HepG2 (cell line): ENCODE data around the gene SMIM22. TPM values are rescaled to one million over a fixed set of nuclear protein-coding genes. Genes with fewer than 3 reads are reported as not detected.

Experiments used
- BORCS8-MEF2B ChIP-seq: sonication (generic); formaldehyde crosslinking; IDR thresholded peaks from 2 replicates; pipeline ENCODE4 v1.8.0; 2022; ENCODE audit warnings: mild to moderate bottlenecking, missing genetic modification reagents
- CENPT ChIP-seq: sonication (generic); formaldehyde crosslinking; IDR thresholded peaks from 2 replicates; pipeline ENCODE4 v1.8.0; 2022; ENCODE audit warnings: low read depth, mild to moderate bottlenecking, moderate library complexity, missing genetic modification reagents
- DMAP1 ChIP-seq: IDR thresholded peaks from 2 replicates; pipeline ENCODE4 v1.6.1; 2016
- FOXA3 ChIP-seq: IDR thresholded peaks from 2 replicates; pipeline ENCODE4 v1.6.1; 2016; ENCODE audit warnings: missing genetic modification reagents, missing compliant biosample characterization
- HDAC1 ChIP-seq: sonication (generic); formaldehyde crosslinking; IDR thresholded peaks from 2 replicates; pipeline ENCODE4 v1.5.1; 2020; ENCODE audit warnings: mild to moderate bottlenecking, missing genetic modification reagents
- HOXD1 ChIP-seq: sonication (generic); formaldehyde crosslinking; IDR thresholded peaks from 2 replicates; pipeline ENCODE4 v1.5.0; 2020; ENCODE audit warnings: missing genetic modification reagents
- KDM5A ChIP-seq: fragments of 200-600 bp; sonication (generic); IDR thresholded peaks from 2 replicates; pipeline ENCODE4 v1.7.0; 2018; ENCODE audit warnings: antibody characterized with exemption, mild to moderate bottlenecking, low read length, borderline replicate concordance
- LBX2 ChIP-seq: sonication (generic); formaldehyde crosslinking; IDR thresholded peaks from 2 replicates; pipeline ENCODE4 v1.5.0; 2020; ENCODE audit warnings: missing genetic modification reagents, mild to moderate bottlenecking, borderline replicate concordance
- MYPOP ChIP-seq: sonication (generic); formaldehyde crosslinking; IDR thresholded peaks from 2 replicates; pipeline ENCODE4 v1.8.1; 2023; ENCODE audit warnings: mild to moderate bottlenecking, moderate library complexity, missing genetic modification reagents
- SALL1 ChIP-seq: sonication (generic); formaldehyde crosslinking; IDR thresholded peaks from 2 replicates; pipeline ENCODE4 v1.8.0; 2022; ENCODE audit warnings: mild to moderate bottlenecking, missing genetic modification reagents
- TBX3 ChIP-seq: fragments of 450-650 bp; IDR thresholded peaks from 2 replicates; pipeline ENCODE4 v1.6.1; 2017; ENCODE audit warnings: antibody characterized with exemption, mild to moderate bottlenecking, inconsistent platforms, borderline replicate concordance
- TMF1 ChIP-seq: sonication (generic); formaldehyde crosslinking; IDR thresholded peaks from 2 replicates; pipeline ENCODE4 v1.8.1; 2022; ENCODE audit warnings: low read depth, missing genetic modification reagents
- TOPORS ChIP-seq: sonication (generic); formaldehyde crosslinking; IDR thresholded peaks from 2 replicates; pipeline ENCODE4 v1.8.0; 2023; ENCODE audit warnings: mild to moderate bottlenecking, missing genetic modification reagents
- ZBTB1 ChIP-seq: sonication (generic); formaldehyde crosslinking; IDR thresholded peaks from 2 replicates; pipeline ENCODE4 v1.4.0; 2020; ENCODE audit warnings: missing genetic modification reagents, borderline replicate concordance
- ZBTB21 ChIP-seq: sonication (generic); formaldehyde crosslinking; IDR thresholded peaks from 2 replicates; pipeline ENCODE4 v1.4.0; 2020; ENCODE audit warnings: missing genetic modification reagents
- ZGPAT ChIP-seq: IDR thresholded peaks from 2 replicates; pipeline ENCODE4 v1.6.1; 2016; ENCODE audit warnings: mild to moderate bottlenecking
- ZNF275 ChIP-seq: sonication (generic); formaldehyde crosslinking; IDR thresholded peaks from 2 replicates; pipeline ENCODE4 v1.8.0; 2022; ENCODE audit warnings: missing genetic modification reagents, mild to moderate bottlenecking, inconsistent platforms, borderline replicate concordance
- ZNF30 ChIP-seq: sonication (generic); formaldehyde crosslinking; IDR thresholded peaks from 2 replicates; pipeline ENCODE4 v1.5.0; 2020; ENCODE audit warnings: mild to moderate bottlenecking, missing genetic modification reagents
- ZNF460 ChIP-seq: sonication (generic); formaldehyde crosslinking; IDR thresholded peaks from 2 replicates; pipeline ENCODE4 v1.5.1; 2020; ENCODE audit warnings: missing genetic modification reagents, mild to moderate bottlenecking, borderline replicate concordance
- ZNF503 ChIP-seq: sonication (generic); formaldehyde crosslinking; IDR thresholded peaks from 2 replicates; pipeline ENCODE4 v1.4.0; 2020; ENCODE audit warnings: missing genetic modification reagents
- ZNF563 ChIP-seq: sonication (generic); formaldehyde crosslinking; IDR thresholded peaks from 2 replicates; pipeline ENCODE4 v1.8.0; 2022; ENCODE audit warnings: mild to moderate bottlenecking, moderate library complexity, missing genetic modification reagents
- ZNF776 ChIP-seq: sonication (generic); formaldehyde crosslinking; IDR thresholded peaks from 2 replicates; pipeline ENCODE4 v1.4.0; 2020; ENCODE audit warnings: mild to moderate bottlenecking, missing genetic modification reagents
- ZNF792 ChIP-seq: IDR thresholded peaks from 2 replicates; pipeline ENCODE4 v1.6.1; 2016
- polyA plus RNA-seq, 8 experiments: library from polyadenylated mRNA; depleted of rRNA in 3 of 8; stranded (reverse) in 7 of 8; unstranded in 1 of 8; fragments of >200 nt; fragmentation: Illumina TruSeq in 4 of 8; extraction: Trizol in 4 of 8; gene quantifications; 2 replicates each; pipeline versions ENCODE4 v1.2.1 to v1.2.3, GENCODE V29; 2011 to 2016; ENCODE audit warnings: low read depth in 4 of 8, missing spikeins in 1 of 8, mixed read lengths in 1 of 8; ENCODE audit not compliant: insufficient read depth in 1 of 8
- total RNA-seq, 5 experiments: library from RNA; depleted of rRNA; stranded (reverse); fragments of >200 nt; fragmentation: Illumina TruSeq; extraction: Trizol; gene quantifications; 2 replicates each; pipeline ENCODE4 v1.2.3, GENCODE V29; 2016; ENCODE audit warnings: low read depth in 1 of 5

SMIM22 gene
- total and polyA plus RNA-seq, 2 of the 13 experiments (the other 11 are each of a cell fraction or from before 2014, with no cell fraction given): not detected

GRCh38 chr16:4766875-4767628 lies 28.1 kb upstream of the SMIM22 start, which contains the start of gene ZNF500 (continued):
- TF ChIP-seq BORCS8-MEF2B (CRISPR knock-in tag) (peak; percentile 46; the same call in 1 of the 2 replicates), ZNF460 (peak; percentile 98), SALL1 (CRISPR knock-in tag) (peak; percentile 74), LBX2 (CRISPR knock-in tag) (no peak), KDM5A (peak; percentile 79), ZBTB1 (no peak), CENPT (CRISPR knock-in tag) (no peak), TMF1 (CRISPR knock-in tag) (peak; percentile 38; the same call in 1 of the 2 replicates), ZGPAT (CRISPR knock-in tag) (peak; percentile 81; the same call in 1 of the 2 replicates), ZNF30 (CRISPR knock-in tag) (no peak), HDAC1 (CRISPR knock-in tag) (peak; percentile 81), ZNF776 (CRISPR knock-in tag) (peak; percentile 92), ZNF275 (CRISPR knock-in tag) (peak; percentile 79; the same call in 1 of the 2 replicates), ZBTB21 (no peak), ZNF563 (CRISPR knock-in tag) (peak; percentile 84), ZNF792 (CRISPR knock-in tag) (peak; percentile 42; the same call in 1 of the 2 replicates), TOPORS (CRISPR knock-in tag) (no peak), ZNF503 (peak; percentile 50; the same call in 1 of the 2 replicates), HOXD1 (CRISPR knock-in tag) (no peak), MYPOP (CRISPR knock-in tag) (peak; percentile 41; the same call in 1 of the 2 replicates), TBX3 (no peak), DMAP1 (CRISPR knock-in tag) (peak; percentile 83), FOXA3 (CRISPR knock-in tag) (peak; percentile 25; the same call in 1 of the 2 replicates)
